NCI-H2227 treated with DMSO at 0.1 percent for 48 hours (cell line): ENCODE results near the gene PRDM16.

Experiments
- DNase-seq: peaks from one replicate; lab custom pipeline; 2025; lab: John Stamatoyannopoulos, UW

The PRDM16 gene

DNA sequence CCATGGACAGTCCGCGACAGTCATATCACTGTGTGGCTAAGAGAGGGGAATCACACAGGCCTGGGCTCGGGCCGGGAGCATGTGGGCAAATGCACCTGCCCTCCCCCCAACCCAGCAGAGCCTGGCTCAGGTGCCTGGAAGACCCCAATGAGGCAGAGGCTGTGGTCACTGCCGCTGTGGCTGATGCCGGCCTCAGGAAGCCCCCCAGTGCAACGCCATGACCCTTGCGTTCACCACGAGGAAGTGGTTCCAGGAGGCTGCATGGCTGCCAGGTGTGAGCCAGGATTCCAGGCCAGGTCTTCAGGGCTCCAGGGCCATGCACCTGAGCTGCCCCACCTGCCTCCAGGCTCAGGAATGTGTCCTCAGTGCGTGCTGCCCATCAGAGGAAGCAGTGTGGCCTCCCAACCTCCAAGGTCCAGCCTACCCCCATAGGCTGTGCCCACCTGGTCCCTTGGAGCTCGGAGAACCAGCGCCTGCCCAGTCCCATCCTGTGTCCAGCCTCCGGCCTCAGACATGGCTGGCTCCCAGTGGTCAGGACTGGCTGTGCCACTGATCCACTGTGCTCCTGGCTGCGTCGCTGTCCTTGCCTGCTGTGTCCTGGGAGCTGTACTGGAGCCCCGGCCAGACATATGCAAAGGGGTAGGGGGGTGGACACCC is 393.5 kb downstream of the PRDM16 start:
- no peak for DNase-seq

DNA sequence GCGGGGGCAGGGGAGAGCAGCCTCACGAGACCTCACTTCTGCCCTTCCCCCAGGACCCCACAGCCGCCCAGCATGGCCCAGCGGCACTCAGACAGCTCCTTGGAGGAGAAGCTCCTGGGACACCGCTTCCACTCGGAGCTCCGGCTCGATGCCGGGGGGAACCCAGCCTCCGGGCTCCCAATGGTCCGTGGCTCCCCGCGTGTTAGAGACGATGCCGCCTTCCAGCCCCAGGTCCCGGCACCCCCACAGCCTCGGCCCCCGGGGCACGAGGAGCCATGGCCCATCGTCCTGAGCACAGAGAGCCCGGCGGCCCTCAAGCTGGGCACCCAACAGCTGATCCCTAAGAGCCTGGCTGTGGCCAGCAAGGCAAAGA is 394.0 kb downstream of the PRDM16 start:
- DNase-seq: no peak

DNA sequence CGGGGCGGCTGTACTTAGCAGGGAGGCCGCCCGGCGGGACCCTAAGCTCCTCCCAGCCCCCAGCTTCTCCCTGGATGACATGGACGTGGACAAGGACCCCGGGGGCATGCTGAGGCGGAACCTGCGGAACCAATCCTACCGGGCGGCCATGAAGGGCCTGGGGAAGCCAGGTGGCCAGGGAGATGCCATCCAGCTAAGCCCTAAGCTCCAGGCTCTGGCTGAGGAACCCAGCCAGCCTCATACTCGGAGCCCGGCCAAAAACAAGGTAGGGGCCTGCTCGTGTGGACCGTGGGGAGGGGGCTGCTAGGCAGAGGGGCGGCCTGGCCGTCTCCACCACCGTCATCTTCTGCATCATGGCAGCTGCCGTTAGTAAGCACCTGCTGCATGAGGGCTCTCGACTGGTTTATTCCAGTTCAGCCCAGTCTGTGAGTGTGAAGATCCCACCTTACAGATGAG is 394.4 kb downstream of the PRDM16 start:
- no peak for DNase-seq

DNA sequence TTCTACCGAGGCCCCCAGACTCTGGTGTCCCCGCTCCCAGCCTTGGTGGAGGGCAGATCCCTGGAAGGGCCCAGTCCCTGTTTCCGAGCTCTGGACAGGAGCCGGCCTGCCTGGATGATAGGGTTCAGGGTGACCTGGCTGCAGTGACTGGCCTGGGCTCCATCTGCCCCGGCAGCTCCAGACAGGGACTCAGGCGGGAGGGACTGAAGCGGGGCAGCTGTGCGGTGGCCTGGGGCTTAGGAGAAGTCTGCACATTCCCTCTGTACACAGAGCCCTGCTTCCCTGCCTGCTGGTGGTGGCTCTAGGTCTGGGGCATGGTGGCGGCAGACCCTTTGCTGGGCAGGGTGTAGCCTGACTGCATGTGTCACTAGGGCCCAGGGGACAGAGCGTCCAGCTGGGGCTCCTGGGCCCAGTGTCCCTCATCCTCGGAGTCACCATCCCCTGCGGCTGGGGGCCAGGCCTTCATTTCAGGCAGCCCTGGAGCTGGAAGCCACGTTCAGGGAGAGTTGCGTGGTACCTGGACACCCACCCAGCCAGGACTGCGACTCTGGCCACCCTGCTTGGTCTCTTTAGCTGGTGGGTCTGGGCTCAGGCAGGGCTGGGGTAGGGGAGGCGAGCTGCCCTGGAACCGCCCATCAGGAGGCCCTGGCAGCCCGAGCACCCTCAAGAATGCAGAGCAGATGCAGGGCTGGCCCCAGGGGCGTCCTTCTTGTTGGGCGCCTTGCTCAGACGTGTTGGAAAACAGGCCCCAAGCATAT is 395.1 kb downstream of the PRDM16 start:
- DNase-seq: no peak

DNA sequence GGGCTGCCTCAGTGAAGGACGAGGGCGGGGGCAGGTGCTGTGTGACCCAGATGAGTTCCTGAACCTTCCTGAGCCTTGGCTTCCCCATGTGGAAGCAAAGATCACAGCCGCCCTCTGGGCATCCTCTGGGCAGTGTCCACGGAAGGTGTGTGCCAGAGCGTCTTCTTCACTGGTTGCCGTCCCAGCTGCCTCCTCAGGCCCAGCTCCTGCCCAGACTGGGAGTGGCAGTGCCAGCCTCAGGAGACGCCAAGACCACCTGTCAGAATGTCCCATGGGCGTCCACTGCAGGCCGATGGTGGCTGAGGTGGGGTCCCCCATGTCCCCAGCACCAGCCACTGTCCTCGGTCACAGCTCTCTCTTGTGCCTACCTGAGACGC is 395.6 kb downstream of the PRDM16 start:
- DNase-seq: no peak

DNA sequence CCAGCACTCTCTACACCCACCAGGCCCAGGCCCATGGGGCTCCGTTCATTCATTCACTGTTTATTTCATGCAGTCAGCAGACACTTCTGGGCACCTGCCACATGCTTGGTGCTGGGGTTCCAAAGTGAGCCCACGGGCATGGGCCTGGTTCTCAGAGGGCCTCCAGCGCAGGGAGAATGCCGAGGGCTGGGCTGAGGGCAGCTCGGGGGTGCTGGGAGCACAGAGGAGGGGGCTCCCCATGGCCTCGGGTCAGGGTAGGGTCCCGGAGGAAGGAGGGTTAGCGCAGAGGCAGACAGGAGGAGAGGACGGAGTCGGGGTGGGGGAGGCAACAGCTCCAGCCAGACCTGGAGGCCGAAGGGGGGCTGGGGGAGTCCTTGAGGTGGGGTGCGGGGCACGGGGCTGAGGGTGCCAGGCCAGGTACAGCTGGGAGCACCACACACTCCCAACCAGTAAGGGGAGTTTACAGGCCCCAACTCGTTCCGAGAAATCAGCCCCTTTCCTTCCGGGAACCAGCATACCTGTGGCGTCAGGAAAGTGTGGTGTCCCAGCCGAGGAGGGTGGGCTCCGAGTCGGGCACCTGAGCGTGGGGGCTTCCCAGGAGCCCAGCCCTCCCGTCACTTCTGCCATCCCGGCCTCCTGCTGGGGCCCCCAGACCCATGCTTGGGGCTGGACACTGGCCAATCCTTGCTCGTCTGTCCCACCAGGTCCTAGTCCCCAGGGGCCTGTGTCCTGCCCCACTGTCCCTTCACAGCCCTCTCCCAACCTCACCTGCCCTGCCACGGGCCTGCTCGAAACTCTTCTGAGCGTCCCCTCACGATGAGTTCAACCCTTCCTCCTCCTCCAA is 396.3 kb downstream of the PRDM16 start:
- DNase-seq: no peak

DNA sequence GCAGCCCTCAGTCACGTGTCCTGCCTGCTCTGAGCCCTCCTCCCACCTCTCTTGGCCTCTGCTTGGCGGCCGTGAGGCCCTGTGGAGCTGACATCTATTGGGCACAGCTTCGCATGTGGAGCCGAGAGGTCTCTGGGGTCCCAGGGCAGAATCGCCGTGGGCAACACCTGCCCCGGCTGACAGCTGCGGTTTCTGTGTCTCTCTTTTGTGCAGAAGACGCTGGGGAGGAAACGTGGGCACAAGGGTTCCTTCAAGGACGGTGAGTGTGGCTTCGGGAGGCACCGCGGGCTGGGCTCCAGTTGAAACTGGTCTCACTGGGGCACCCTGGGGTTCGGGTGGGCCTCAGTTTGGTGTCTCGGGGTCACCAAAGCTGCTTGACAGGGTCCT is 396.9 kb downstream of the PRDM16 start:
- no peak for DNase-seq

DNA sequence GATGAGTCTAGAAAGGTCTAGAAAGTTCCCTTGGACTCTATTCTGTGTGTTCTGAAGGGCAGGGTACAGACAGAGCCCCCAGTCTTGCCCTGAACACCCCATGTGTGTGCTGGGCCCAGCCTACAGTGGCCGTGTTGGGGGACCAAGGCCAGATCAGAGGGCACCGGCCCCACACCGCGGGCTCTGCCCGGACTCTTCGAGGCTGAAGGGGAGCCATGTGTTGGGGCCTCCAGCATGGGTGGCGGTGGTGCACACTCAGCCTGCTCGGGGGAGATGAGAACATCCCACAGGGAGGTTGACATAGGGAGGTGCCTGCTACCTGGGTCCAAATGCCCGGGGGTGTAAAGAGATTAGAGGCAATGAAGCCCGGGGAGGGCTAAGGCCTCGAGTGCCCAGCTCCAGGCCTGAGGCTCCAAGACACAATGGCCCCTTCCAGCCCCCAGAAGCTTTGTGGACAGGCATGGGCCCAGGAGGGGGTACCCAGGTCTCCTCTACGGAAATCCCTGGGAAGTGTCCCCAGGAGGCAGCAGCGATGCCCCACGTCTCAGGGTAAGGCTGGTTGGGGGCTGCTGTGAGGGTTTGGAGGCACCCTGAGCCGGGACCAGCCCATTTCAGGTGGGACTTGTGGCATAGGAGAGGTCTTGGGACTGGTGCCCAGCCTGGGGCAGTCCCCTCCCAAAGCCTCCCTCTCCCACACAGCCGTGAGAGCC is 397.5 kb downstream of the PRDM16 start:
- DNase-seq: no peak

DNA sequence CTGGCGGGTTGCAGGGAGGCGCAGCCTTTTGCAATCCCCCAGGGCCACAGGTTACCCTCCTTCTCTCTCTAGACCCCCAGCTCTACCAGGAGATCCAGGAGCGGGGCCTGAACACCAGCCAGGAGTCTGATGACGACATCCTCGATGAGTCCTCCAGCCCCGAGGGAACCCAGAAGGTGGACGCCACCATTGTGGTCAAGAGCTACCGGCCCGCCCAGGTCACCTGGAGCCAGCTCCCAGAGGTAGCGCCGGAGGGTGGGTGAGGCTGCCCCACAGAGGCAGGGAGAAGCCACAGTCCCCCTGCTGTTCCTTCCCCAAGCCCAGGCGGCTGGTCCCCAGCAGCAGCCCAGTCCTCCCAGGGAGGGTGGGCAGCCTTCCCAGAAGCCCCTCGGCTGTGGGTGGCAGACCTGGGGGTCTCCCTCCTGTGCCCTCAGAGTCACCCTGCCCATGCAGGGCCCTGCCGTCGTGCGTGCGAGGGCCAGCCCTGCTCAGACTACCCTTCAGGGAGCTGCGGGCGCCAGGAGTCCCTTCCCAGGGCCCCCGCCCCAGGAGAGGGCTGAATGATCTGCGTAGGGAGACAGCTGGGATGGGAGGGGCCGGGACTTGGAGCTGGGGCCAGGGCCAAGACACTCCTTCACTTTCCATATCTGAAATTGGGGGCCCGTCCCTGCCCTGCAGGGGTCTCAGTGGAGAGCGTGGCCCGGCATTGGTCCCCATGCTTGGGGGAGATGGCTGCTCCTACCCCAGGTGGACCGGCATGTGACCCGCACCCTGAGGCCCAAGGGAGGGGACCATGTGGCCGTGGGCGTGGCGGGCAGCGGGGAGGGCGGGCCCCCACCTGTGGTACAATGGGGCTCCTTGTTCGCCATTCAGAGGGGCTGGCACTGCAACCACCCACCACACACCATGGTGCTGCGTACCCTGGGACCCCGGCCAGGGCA is 398.4 kb downstream of the PRDM16 start:
- DNase-seq: no peak

DNA sequence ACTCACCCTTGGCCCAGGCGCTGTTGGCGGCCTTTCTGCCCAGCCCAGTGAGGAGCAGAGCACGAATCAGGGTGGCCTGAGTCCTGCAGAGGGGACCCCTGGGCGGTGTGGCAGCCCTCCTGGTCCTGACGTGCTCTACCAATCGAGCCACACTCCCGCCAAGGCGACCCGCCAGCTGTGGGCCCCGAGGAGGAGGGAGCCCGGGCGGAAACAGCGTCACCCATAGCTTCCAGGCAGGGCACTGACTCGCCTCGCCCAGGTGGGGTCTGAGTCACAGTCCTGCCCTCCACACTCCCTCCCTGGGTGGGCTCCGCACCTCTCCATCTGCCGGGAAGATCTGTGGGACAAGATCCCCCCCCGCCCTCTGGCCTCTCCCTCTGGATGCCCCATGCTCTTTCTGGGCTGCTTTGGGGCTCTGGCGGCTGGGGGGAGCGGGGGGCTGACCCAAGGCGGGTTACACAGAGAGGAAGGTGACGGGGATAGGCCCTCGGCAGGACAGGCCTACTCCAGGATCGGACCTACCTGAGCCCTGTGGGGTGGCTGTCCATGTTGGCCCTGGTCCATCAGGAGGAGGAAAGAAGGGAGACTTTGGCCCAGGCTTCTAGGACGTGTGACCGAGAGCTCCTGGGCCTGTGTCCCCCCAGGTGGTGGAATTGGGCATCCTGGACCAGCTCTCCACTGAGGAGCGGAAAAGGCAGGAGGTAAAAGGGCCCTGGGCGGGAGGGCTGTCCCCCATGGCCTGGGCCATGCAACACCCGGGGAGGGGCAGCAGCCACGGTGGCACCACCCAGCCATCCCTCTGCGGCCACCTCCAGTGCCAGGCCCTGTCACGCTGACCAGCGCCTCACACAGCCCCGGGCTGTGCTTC is 399.5 kb downstream of the PRDM16 start:
- no peak for DNase-seq

DNA sequence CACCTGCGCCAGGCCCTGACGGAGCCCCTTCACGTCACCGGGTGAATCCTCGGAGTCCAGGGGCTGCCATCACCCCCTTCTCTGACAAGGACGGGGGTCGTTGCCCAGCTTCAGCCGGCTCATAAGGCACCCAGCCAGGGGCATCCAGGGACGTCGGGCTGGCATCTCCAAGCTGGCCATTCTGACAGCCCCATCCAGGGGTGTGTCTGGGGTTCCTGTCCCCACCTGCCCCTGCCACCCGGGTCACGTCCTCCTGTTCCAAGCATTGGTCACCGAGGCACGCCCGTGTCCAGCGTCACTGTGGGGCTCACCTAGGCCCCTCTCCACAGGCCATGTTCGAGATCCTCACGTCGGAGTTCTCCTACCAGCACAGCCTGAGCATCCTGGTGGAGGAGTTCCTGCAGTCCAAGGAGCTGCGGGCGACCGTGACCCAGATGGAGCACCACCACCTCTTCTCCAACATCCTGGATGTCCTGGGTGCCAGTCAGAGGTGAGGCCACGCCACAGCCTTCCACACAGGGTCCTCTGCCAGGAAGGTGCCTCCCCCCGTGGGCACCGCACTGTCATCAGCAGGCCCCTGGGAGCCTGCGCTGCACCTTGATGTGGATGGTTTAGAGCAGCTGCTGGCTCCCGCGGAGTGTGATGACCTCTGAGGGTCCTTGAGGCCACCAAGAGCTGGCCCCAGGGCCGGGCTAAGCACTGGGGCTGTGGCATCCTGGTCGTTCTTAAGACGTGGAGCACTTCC is 400.3 kb downstream of the PRDM16 start:
- DNase-seq: no peak

DNA sequence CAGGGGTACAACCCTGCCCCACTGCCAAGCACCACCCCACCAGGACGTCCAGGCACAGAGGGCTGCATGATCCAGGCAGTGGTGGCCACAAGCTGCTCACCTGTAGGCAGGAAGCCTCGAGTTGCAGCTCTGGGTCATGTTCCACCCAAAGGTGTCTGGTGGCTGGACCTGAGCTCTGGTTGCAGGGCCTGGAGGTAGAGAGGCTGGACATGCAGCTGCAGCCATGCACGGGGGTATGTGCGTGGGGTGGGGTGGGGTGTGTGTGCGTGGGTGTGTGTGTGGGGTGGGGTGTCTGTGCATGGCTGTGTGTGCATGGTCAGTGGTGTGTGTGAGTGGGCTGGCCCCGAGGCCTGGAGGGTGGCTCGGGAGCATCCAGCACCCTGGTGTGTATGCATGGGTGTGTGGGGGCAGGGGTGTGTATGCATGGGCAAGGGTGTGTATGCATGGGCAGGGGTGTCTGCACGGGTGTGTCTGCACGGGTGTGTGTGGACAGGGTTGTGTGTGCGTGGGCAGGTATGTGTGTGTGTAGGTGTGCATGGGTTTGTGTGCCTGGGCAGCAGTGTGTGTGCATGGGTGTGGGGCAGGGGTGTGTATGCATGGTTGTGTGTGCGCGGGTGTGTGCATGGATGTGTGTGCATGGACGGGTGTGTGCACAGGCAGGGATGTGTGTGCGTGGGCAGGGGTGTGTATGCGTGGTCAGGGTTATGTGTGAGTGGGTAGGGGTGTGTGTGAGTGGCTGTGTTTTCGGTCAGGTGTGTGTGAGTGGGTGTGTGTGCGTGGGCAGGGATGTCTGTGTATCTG is 401.0 kb downstream of the PRDM16 start:
- DNase-seq: no peak

DNA sequence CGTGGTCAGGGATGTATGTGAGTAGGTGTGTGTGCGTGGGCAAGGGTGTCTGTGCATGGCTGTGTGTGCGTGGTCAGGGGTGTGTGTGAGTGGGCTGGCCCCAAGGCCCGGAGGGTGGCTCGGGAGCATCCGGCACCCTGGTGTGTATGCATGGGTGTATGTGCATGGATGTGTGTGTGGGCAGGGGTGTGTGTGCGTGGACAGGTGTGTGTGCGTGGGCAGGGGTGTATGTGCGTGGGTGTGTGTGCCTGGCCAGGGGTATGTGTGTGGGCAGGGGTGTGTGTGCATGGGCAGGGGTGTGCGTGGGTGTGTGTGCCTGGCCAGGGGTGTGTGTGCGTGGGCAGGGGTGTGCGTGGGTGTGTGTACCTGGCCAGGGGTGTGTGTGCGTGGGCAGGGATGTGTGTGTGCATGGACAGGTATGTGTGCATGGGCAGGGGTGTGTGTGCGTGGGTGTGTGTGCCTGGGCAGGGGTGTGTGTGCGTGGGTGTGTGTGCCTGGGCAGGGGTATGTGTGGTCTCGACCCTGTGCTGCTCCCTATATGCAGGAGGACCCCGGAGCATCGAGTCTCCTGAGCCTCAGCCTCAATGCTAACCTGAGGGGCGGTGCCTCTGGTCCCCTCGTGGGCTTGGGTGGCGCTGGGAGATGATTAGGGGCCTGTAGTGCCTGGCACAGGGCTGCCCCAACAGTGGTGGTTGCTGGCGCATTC is 401.8 kb downstream of the PRDM16 start:
- no peak for DNase-seq

DNA sequence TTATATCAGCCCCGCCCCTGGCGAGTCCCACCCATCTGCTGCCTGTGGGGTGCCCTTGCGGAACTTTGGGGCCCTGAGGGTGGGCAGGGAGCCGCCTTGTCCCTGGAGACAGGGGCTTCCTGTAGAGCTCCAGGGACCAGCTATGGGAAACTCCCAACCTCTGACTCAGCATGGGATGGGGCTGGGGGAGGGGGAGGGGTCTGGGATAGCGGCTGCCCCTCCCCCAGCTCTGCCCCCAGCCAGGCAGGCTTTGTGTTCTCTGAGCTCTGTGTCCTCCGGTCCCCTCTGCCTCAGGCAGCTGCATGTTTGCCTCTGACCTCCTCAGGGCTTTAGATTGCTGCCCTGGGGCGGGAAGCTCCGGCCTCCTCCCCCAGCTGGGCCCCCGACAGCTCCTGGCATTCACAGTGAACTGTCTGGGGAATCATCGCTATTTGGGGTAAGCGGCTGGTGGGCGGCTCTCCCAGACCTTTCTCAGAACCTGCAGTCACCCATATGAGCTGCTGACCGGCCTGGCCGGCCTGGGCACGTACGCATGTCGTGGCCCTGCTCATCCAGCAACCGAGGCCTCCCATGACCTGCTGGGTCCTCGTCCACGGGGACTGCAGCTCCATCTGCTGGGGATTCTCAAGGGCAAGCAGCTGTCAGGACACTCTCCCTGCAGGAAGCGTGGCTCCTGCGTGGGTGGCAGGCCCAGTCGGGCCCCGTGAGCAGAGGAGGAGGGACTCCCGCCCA is 402.5 kb downstream of the PRDM16 start:
- DNase-seq: peak; percentile 28

DNA sequence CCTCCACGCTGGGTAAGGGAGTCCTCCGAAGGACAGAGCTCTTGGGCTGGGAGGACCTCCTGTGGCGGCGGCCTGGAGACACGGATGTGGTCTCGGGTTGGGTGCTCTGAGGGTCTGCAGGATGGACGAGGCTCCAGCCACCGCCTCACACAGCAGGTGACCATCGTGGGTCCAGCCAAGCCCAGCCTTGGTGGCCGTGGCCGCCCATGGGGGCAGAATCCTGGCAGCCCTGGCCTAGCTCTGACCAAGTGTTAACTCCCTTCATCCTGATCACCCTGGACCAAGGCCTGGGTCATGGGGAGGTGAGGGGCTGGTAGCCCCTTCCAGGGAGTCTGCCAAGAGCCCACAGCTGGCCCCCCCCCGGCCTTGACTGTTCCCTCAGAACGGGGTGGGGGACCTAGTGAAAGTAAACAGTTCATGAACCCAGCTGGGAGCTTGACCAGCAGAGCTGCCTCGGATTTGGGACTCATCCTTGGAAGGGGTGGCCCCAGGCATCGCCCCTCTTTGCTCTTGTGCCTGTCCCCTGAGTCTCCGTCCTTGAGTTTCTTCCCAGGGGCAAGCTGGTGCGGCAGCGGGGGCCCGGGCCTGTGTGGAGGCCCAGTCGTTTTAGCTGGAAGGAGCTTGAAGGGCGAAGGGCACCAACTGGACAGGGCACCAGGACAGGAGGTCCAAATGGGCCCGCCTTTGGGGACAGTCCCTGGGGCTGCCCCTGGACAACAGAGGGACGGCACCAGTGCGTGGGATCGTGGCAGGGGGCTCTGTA is 403.3 kb downstream of the PRDM16 start:
- no peak for DNase-seq

DNA sequence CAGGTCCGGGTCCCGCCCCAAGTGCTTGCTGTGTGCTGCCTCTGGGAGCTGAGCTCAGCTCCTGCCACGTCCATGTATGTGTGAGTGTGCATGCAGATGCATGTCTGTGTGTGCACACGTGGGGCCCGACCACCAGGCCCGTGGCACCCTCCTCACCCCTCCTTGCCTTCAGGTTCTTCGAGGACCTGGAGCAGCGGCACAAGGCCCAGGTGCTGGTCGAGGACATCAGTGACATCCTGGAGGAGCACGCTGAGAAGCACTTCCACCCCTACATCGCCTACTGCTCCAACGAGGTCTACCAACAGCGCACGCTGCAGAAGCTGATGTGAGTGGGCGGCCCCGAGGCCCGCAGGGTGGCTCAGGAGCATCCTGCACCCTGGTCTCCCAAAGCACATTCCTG is 403.9 kb downstream of the PRDM16 start:
- DNase-seq: no peak
